HG02840 (cell line): ENCODE results near the gene ADGB.
"Not testable (repeated sequence)": the region's sequence is repeated elsewhere in the genome, so short reads cannot be mapped to it uniquely, and the experiment has no call there.

Experiments
- ATAC-seq: cut with Tn5 transposase; IDR thresholded peaks from one replicate; pipeline ENCODE4 v1.9.1; 2021; ENCODE audit warnings: mild to moderate bottlenecking, moderate library complexity, moderate number of reproducible peaks; ENCODE audit not compliant: unreplicated experiment, low FRiP score

Gene ADGB

DNA sequence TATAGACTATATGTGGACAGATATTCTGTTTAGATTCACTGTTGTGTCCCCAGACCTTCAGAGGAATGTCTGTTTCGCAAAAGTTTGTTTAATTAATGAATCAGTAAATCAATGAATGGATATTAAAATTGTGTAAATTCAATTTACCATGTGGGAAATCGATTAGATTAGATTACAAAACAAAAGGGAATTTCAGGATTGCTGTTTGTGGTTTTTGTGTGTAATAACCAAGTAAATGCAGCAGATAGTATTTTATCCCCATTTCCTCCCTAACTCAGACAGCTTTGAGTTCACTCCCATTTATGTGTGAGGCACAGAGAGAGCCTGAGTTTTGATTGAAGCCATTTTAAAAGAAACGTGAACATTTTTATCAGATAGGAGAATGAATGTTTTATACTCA, 214.8 kb downstream of the ADGB start:
- no peak for ATAC-seq

DNA sequence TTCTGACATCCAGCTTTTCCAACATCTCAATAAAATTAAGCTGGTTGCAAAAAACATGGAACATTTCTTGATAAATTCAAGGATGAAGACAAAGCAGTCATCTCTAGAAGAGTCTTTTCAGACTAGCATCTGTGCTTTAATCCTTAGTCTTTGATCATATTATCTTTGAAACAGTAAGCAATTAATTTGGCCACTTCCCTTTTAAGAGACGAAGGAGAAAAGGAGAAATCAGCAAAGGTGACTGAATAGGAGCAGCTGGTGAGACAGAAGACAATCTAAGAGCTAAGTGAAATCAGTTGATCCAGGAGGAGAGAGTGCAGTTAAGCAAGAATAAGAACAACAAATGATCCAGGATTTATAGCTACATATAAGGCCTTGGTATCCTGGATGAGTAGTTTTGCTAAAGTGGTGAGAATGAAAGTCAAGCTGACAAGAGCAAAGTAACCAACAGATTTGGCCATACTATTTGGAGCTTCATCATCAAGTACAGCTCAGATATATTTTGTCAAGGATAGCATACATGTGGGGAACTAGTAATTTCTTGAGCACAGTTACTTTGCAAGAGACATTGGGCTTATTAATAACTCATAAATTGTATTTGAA, 215.5 kb downstream of the ADGB start:
- ATAC-seq = no peak

DNA sequence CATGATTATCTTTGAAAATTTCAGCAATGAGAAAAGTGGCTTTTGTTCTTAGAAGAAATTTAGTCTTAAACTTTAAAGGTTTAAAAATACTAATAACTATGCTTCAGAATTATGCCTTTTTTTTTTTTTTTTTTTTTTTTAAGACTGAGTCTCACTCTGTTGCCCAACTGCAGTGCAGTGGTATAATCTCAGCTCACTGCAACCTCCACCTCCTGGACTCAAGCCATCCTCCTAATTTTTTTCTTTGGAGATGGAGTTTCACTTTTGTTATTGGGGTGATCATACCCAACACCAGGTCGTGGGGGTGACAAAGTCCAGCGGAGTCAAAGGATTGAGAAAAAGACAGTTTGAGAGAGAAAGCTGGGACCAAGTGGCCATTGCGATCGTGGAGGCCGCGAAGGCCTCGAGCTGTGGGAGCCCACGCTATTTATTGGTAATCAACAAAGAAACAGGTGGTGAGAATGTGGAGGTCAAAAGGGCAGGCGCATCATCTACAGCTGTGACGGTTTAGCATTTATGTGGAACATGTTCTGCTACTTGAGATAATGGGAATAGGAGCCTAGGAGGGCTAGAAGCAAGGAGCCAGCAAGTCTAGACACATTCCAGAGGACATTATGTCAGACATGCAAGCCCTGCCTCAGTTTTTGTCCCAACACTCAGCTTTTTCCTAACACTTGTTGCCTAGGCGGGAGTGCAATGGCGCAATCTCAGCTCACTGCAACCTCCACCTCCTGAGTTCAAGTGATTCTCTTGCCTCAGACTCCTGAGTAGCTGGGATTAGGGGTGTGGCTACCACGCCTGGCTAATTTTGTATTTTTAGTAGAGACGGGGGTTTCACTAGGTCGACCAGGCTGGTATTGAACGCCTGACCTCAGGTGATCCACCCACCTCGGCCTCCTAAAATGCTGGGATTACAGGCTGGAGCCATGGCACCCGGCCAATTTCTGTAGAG, 217.0 kb downstream of the ADGB start:
- ATAC-seq = not testable (repeated sequence)

DNA sequence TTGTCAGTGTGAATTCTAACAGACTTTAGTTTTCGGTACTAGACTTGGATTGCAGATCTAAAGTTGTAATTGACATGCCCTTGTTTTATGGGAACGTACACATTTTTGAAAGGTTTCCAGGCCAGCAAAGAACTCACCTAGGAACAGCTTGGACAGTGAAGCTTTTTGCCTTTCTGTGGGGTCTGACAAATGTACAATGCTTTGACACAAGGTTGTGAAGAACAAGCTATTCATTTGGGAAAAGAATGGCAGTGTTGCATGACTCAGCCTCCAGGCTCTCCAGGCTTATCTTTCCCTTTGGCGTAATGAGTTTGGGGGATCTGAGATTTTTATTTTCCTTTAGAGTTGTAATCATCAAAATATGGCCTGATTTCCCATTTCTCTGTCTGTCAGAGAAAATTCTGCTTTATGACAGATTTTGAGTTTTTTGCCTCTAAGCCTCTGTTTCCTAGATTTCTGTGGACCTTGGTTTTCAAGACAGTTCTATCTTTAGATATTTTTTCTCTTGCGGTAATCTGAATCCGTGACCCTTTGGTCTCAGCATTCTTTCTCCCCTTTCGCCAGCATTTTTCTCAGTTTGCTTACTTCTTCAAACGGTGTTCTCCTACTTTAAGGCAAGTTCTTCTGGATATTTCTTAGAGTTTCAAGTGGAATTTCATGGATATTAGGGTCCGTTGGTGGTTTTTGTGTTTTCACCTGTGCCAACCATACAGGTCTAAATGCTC, 221.0 kb downstream of the ADGB start:
- ATAC-seq = no peak

DNA sequence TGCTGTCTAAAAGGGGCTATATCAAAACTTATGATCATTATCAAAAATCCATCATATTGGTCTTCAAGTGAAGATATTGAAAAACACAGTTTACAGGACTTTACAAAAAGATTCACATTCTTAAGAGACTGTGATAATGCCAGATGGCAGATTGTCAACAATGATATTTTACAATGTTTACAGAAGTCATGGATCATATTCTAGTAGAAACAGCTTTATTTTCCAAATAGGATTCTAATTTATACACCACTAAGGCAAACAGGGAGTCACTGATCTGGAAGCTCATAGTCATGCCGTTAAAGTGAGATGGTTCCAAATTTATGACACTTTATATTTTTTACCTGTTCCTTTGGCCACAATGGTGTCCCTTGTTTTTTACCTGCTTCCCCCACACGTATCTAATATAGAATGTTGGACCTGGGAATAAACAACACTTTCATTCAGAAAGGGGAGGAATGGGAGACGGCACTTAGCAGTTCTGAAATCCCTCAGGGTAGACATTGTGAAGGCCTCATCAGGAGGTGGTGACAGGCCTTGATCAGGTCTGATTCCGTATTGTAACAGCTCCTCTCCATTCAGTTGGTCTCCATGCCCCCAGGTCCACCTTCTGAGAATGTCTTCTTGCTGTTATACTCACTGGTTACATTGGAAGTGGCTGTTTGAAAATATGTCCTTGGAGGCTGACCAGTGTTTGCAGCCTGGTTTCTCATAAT, 228.6 kb downstream of the ADGB start:
- no peak for ATAC-seq

DNA sequence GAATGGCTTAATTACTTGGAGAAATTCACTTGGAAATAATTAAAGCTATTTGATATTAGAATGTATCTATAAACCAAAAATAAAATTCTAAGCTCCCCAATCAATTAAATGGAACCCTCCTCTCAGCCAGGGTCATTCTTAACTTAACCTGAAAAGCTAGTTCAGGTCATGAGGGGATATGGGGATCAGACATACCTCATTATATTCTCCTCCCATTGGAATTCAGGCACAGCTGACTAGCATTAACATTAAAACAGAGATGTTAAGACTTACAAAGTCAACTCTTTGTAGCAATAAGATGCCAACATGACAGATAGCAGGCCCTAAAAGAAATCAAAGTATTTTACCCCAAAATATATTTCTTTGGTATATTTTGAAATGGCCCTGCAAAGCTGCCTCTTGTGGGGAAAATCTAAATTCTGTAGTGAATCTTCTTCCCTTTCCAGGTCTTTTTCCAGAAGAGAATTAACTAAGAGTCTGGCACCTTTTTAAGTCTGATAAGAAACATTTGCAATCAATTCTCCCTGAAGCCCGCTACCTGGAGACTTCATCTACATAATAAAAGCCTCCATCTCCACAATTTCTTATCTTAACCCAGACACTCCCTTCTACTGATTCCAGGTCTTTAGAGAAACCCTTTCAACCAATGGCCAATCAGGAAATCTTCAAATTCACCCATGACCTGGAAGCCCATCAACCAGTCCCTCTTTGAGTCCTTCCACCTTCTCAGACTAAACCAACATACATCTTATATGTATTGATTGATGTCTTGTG, 231.2 kb downstream of the ADGB start:
- no peak for ATAC-seq

DNA sequence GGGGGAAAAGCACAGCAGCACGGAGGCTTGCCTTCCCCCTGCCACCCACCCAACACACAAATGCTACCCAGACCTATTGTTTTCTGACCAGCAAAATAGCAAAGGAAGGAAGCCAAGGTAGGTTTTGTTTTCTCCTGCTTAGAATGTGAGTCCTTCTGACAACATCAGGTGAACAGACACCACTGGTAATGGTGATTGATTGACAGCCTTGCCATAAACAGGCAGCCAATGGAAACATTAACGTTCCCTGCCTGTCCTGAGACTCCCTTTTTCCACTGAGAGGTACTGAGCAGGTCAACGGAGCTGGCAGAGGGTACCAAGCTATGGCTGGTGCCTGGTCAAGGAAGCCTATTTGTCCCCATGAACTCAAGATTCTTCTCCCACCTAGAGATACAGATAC, 234.4 kb downstream of the ADGB start:
- no peak for ATAC-seq

DNA sequence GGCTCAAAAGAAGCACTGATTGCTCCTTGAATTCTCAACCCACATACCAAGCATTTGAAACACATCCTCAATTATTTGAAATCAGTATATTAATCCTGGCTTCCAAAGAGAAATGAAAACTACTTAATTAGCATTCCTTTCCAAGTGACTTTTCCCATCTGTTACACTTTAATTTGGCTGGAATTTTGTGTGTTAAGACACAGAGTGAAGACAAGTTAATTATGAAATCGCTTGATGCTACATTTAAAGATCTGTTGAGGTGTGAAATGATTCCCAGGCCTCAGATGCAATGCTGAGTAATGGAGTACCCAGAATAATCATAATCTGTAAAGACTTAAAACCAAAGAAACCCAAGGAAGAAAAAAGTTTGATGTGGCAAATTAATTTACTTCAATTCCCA, 241.4 kb downstream of the ADGB start:
- ATAC-seq = no peak

DNA sequence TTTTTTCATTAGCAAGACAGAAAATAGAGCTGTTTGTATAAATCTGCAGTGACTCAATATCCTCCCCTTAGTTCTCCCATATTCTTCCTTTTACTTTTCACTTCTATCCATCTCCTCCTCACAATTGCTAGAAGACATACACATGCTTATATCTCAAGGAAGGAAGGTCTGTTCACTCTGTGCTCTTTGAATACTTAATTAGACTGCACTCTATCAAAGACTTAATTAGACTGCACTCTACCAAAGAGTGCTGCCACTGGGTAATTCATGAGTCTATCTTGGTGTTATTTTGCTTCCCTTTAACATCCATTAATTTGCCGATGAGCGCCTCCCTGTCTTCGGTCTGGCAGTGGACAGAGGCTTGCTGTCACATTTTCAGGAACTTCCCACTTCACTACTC, 241.9 kb downstream of the ADGB start:
- ATAC-seq = no peak

DNA sequence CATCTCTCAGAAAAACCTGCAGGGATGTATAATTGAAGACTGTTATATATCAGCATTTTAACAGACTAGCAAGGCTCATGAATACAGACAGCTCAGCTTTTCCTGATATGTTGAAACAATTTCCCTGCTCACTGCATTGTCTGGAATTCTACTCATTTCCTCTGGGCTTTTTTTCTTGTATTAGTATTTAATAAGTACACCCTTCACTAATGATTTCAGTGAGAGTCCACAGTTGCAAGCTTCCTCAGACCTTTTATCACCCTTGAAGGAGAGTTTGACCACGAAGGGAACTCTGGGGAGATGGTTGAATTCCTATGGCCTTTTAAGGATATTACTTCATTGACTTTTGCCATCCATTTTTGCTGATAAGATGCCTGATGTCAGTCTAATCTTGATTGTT, 248.7 kb downstream of the ADGB start:
- no peak for ATAC-seq

DNA sequence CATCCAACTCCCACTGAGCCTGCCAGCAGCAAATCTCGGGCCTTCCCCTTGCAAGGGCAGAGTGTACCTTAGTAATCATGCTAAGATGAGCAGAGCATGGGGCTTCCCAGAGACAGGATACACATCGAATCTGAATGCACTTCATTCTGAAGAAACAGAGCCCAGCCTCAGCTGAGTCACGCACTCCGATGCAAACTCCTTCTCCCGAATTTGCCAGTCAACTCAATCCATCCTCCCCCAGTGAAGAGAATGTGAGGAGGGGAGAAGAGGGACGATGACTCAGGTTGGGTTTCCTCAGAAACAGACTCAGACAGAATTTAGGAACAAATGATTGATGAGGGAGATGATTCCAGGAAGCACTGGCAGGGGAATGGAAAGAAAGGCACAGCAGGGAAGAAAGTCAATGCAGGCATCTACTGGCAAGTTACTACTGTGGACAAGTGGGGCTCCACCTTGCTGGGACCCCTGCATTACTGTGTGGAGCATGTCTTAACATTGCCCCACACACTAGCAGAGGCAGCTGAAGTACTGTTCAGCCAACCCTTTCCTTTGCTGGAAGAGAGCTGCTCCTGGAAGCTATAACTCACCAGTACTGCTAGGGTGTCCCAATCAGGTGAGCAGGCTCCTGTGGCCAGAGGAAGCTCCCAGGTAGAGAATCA, 251.6 kb downstream of the ADGB start:
- ATAC-seq = no peak

DNA sequence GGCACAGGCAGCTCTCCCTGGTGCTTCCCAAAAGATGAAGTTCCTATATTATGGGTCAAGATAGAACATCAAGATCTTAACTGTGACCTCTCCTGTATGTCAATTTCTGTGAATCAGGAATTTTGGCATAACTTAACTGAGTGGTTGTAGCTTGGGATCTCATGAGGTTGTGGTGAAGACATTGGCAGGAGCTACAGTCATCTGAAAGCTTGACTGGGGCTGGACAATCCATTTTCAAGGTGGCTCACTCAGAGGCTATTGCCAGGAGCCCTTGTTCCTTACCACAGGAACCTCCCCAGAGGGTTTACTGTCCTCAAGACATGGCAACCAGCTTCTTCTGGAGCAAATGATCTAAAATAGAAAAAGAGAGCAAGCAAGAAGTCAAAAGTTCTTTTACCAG, 252.2 kb downstream of the ADGB start:
- ATAC-seq = no peak

DNA sequence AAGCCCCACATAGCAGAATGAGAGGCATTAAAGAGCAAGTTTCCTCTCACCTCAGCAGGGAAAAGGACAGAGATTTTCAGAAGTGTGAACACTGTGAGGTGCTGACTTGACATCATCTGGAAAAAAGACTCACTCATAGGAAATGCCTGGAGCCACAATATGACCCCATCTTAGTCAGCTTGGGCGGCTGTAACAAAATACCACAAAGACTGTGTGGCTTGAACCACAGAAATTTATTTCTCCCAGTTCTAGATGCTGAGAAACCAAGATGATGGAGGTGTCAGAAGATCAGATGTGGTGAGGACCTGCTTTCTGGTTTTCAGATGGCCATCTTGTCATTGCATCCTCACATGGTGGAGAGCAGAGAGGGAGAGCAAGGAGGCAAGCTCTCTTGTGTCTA, 253.1 kb downstream of the ADGB start:
- ATAC-seq = no peak

DNA sequence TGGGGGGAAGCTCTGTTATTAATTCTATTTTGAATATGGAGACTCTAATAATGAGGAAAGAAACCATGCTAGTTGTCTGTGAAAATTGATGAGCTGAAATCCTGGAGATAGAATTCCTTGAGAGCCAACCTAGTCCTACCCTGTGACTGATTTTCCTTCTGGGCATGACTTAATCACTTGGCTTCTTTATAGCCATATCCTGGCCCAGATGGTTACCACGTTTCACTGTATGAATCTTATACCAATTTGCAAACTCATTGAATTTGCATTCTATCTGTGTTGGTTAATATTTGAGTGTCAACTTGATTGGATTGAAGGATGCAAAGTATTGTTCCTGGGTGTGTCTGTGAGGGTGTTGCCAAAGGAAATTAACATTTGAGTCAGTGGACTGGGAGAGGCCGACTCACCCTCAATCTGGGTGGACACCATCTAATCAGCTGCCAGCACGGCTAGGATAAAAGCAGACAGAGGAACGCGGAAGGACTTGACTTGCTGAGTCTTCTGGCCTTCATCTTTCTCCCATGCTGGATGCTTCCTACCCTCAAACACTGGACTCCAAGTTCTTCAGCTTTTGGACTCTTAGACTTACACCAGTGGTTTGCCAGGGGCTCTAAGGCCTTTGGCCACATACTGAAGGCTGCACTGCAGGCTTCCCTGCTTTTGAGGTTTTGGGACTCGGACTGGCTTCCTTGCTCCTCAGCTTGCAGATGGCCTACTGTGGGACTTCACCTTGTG, 255.9 kb downstream of the ADGB start:
- ATAC-seq = not testable (repeated sequence)

DNA sequence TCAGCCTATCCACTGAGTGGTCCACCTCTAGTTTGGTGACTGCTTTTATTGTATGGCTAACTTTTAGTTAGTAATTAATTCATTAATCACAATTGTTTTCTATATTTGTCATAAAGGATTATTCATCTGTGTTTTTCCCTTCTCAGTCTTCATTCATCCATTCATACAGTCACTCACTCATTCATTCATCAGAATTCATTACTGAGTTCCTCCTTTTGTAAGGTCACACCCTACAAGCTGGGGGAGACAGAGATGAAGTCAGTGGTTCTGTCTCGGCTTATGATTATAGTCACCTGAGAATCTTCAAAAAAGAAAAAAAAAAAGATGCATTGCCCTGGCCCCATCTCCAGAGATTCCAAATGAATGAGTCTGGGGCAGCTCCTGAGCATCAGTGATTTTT, 257.1 kb downstream of the ADGB start:
- no peak for ATAC-seq

DNA sequence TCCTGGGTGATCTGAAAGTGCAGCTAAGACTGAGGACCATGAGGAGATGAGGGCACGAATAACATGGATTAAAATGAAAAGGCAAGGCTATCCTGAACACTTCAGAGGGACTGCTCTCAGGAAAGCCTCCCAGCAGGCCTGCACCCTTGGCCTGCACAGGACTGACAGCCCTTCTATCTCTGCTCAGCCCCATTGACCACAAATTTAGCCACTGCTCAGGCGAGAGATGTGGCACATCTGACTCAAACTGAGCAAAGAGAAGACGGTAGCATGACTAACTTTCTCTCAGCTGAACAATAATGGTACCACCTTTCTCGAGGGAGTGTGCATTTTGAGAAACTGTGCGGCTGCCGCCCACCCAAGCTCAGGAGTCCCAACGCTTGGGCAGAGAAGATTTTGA, 257.5 kb downstream of the ADGB start:
- ATAC-seq = no peak

DNA sequence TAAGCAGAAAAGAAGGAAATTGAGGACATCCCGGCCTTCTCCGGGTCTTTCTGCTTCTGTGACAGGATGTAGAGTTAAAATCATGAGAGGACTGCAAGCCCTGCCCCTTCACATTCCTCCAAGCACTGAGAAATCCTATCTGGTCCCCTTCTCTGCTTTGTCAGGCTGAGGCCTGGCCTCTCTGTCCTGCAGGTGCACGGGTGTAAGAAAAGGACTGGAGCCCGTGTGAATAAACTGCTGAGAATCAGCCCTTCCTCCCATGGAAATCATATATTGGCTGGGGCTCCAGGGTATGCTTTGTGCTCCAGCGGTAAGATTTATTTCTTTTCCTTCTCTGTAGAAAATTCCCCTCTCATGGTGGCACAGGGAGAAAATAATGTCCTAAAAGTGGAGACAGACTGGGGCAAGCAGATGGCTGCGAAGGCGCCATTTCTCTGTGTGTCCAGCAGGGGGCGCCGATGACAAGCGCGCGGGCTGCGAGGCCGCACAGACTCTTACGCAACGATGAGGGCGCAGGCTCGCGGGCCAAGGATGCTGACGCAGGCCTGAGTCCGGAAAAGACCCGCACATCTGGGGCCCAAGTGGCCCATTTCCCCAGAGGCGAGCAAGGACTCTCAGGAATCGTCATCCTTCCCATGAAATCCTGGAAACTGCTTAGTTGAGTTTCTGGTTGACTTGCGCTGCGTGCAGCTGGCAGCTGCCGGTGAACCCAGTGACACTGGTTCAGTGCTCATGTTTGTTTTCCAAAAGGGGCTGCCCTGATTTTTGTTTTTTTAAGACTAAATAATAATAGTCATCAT, 258.6 kb downstream of the ADGB start:
- peak; percentile 91 for ATAC-seq

DNA sequence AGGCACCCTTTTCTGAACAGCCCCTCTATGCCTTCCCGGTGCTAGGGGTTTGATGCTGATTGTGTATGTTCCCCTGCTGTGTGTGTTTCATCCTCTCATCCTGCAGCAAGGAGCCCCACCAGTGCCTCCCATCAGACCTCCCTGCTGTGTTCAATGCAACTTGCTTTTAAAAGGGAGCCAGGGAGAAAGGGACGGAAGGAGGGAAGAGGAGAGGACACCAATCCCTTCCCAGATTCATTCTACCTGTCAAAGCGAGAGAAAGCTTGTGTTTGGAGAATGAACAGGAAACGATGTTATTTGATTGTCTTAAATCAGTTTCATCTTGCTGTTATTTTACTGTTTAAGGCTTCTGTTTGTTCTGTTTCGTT, 259.2 kb downstream of the ADGB start:
- peak; percentile 6 for ATAC-seq
